GM21528 (cell line): ENCODE results near the gene OVAAL.

Experiments
- ATAC-seq: cut with Tn5 transposase; IDR thresholded peaks from one replicate; pipeline ENCODE4 v1.9.1; 2021; ENCODE audit warnings: mild to moderate bottlenecking, moderate library complexity; ENCODE audit not compliant: unreplicated experiment, low FRiP score

OVAAL gene

GRCh38 chr1:180601512-180601911 lies 42.7 kb downstream of the OVAAL start:
- ATAC-seq = no peak

- ATAC-seq = no peak
Observed at GRCh38 chr1:180603223-180603849, 44.6 kb downstream of the OVAAL start.

DNA sequence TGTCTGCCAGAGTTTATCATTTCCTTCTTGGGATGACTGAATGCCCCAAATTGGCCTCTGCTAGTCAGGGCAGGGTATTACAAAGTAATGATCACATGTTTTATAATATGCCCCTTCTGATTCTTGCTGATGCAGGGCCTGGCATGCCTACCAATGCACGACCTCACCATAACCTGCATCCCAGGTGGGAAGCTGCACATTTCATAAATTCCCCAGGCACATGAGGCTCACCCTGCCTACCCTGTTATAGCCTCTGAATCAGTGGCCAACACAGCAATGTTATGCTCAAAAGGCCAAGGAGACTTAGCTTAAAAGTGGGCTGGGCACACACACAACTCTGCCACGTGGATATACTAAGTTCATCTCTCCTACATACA lies 45.1 kb downstream of the OVAAL start:
- ATAC-seq = no peak

- ATAC-seq = no peak
Observed at GRCh38 chr1:180606155-180606554, 47.4 kb downstream of the OVAAL start.

- no peak for ATAC-seq
Observed at GRCh38 chr1:180609643-180610555, 51.1 kb downstream of the OVAAL start.

DNA sequence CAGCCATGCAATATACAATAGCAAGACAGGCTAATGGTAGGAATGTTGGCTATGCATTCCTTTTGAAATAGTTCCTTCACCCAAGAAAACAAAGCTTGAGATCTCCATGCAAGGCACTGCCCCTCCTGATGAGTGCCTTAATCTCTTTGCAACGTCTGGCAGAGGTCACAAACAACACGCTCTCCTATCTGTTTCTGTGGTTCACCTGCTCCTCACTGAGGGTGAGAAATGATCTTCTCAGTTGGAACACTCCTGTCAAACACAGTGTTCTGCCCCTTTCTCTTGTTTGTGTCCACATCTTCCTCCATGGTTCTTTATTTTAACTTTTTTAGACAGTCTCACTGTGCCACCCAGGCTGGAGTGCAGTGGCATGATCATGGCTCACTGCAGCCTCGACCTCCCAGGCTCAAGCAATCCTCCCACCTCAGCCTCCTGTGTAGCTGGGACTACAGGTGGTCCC lies 51.8 kb downstream of the OVAAL start:
- ATAC-seq = no peak

- ATAC-seq = no peak
Observed at GRCh38 chr1:180611016-180611930, 52.5 kb downstream of the OVAAL start.

DNA sequence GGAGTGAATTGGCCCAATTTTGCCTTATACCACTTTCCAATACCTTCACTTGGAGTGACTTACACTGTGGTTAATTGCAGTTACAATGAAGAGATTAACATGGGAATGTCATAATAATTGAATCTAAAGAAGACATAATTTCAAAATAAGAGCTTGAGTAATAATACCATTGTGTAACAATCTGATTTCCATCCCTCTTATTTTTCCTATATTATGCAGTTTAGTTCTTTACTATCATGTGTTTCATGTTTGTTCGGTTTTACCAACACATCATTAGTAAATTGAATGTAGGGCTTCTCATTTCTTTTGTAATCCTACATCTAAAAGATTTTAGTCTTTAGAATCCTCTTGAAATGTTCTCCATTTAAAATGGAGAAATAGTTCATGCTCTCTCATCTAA lies 53.9 kb downstream of the OVAAL start:
- no peak for ATAC-seq

GRCh38 chr1:180614730-180615129 lies 56.0 kb downstream of the OVAAL start:
- no peak for ATAC-seq

- ATAC-seq = no peak
Observed at GRCh38 chr1:180615493-180616290, 56.9 kb downstream of the OVAAL start.
